Choroid plexus epithelial cell (primary cell): ENCODE data around the gene BMI1.
A peak's percentile ranks its signal among the peaks of the same experiment; 100 is the strongest.

Experiments used
- DNase-seq: peaks from one replicate; pipeline ENCODE4 v3.0.0-alpha.2; 2010; ENCODE audit warnings: low read depth
- H3K4me3 ChIP-seq: 2 replicates; pipeline ENCODE4 v1.5.1; 2011; ENCODE audit warnings: low read depth, mild to moderate bottlenecking, control low read depth, low read length, moderate library complexity
- CTCF ChIP-seq: conservative IDR thresholded peaks from 2 replicates; pipeline ENCODE4 v1.5.1; 2011; ENCODE audit warnings: low read depth, mild to moderate bottlenecking, control low read depth, inconsistent platforms, low read length, moderate library complexity

Gene BMI1

GRCh38 chr10:22333167-22333974 is 12.5 kb downstream of the BMI1 start:
- H3K4me3 ChIP-seq: no peak overlapping the region
- DNase-seq: no peak
- TF ChIP-seq CTCF: no peak

- no peak for TF ChIP-seq CTCF
- DNase-seq: no peak
- H3K4me3 ChIP-seq: no peak overlapping the region
Measured at GRCh38 chr10:22333975-22334282, 13.0 kb downstream of the BMI1 start.

GRCh38 chr10:22334414-22335172 is 13.7 kb downstream of the BMI1 start:
- DNase-seq: no peak
- peak overlapping the region; percentile 12 for H3K4me3 ChIP-seq
- TF ChIP-seq CTCF: no peak

- DNase-seq: peak; percentile 42
- no peak for TF ChIP-seq CTCF
- peak overlapping the region; percentile 12 for H3K4me3 ChIP-seq
Measured at GRCh38 chr10:22335173-22335933, 14.5 kb downstream of the BMI1 start.

GRCh38 chr10:22338185-22338900 is 17.4 kb downstream of the BMI1 start:
- H3K4me3 ChIP-seq: no peak overlapping the region
- DNase-seq: no peak
- TF ChIP-seq CTCF: no peak

GRCh38 chr10:22338931-22339330 is 18.0 kb downstream of the BMI1 start:
- no peak for TF ChIP-seq CTCF
- no peak overlapping the region for H3K4me3 ChIP-seq
- DNase-seq: no peak
